GM12873 (cell line): ENCODE results near the gene CELF5.

ENCODE experiments used
- TF ChIP-seq, protein P1 (sequence below): IDR thresholded peaks from 2 replicates; pipeline ENCODE4 v1.5.1; 2012; ENCODE audit warnings: low read depth, mild to moderate bottlenecking, moderate library complexity, low read length, control low read depth; ENCODE audit not compliant: insufficient read depth; ENCODE audit errors: missing control alignments

The CELF5 gene

DNA sequence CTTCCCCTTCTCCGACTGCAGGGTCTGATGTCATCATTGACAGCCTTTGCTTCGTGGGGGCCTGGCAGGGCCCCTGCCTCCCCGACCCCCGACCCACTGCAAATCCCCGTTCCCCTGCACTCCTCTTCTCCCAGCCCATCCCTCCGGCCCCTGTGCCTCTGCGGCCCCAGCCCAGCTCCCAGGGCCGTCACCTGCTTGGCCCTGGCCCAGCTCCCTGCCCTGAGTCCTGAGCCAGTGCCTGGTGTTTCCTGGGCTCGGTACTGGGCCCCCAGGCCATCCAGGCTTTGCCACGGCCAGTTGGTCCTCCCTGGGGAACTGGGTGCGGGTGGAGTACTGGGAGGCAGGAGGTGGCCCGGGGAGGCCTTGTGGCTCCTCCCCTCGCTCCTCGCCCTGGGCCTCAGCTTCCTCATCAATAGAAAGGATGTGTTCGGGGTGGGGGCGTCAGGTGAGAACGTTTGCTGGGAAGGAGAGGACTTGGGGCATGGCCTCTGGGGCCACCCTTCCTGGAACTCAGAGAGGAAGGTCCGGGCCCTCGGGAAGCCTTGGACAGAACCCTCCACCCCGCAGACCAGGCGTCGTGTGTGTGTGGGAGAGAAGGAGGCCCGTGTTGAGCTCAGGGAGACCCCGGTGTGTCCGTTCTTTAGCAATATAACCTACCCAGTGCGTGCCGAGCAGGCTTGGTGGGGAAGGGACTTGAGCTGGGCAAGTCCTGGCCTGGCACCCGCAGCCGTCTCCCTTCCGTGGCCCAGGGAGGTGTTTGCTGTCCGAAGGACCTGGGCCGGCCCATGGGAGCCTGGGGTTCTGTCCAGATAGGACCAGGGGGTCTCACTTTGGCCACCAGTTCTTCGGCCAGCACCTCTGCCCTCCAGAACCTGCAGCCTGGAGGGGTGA, 15.9 kb upstream of the CELF5 start:
- TF ChIP-seq, protein P1, sequence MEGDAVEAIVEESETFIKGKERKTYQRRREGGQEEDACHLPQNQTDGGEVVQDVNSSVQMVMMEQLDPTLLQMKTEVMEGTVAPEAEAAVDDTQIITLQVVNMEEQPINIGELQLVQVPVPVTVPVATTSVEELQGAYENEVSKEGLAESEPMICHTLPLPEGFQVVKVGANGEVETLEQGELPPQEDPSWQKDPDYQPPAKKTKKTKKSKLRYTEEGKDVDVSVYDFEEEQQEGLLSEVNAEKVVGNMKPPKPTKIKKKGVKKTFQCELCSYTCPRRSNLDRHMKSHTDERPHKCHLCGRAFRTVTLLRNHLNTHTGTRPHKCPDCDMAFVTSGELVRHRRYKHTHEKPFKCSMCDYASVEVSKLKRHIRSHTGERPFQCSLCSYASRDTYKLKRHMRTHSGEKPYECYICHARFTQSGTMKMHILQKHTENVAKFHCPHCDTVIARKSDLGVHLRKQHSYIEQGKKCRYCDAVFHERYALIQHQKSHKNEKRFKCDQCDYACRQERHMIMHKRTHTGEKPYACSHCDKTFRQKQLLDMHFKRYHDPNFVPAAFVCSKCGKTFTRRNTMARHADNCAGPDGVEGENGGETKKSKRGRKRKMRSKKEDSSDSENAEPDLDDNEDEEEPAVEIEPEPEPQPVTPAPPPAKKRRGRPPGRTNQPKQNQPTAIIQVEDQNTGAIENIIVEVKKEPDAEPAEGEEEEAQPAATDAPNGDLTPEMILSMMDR = no peak

DNA sequence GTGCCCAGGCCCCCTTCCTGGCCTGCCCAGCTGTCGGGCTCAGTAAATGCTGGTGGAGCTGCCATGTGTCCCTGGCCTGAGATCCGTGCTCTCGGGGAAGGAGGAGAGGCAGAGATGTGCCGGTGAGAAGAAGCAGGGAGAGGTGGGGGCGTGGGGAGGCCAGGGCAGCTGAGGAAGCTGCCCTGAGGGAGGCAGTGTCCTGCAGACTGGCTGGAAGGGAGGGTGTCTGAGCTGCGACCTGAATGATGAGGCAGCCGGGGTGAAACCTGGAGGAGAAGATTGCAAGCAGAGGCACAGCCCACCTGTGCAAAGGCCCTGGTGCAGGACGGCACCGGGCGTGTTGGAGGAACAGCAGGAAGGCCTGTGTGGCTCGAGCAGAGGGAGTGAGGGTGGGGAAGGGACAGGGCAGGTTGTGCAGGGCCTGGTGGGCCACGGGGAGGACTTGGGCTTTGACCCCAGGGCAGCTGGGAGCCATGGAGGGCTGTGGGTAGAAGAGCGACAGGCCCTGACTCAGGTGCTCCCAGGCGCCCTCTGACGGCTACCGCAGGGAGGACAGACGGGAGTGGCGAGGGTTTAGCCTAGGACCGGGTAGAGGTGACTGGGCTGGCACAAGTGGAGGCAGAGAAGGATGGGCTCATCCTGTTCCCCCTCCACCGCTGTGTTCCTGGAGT, 14.0 kb upstream of the CELF5 start:
- TF ChIP-seq, protein P1 = peak; percentile 91

DNA sequence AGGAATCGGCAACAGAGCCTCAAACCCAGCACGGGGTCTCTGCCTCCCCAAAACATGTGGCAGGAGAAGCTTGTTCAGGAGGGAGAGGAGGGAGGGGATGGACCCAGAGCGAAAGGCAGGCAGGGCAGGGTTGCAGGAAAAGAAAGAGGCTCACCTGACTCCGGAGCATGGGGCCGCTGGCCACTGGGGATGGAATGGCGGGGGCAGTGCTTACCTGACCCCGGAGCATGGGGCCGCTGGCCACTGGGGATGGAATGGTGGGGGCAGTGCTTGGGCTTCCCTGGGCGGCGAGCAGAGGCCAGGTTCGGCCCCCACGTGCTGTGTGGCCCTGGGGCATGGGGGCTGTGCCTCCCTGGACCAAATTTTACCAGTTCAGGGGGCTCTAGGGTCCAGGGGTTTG, 13.3 kb upstream of the CELF5 start:
- TF ChIP-seq, protein P1 = no peak

DNA sequence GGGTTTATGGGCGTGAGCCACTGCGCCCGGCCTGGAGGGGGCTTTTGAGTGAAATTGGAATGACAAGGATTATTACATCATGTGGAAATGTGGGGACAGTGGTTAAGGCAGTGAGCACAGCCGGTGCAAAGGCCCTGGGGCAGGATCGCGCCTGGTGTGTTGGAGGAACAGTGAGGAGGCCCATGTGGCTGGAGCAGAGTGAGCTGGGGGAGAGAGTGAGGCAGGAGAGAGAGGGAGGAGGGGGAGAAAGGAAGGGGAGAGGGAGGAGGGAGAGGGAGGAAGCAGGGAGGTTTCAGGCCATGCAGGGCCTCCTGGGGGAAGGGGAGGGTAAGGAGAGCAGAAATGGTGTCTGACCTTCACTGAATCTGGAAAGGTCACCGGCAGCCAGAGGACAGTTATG, 11.3 kb upstream of the CELF5 start:
- TF ChIP-seq, protein P1 = no peak

DNA sequence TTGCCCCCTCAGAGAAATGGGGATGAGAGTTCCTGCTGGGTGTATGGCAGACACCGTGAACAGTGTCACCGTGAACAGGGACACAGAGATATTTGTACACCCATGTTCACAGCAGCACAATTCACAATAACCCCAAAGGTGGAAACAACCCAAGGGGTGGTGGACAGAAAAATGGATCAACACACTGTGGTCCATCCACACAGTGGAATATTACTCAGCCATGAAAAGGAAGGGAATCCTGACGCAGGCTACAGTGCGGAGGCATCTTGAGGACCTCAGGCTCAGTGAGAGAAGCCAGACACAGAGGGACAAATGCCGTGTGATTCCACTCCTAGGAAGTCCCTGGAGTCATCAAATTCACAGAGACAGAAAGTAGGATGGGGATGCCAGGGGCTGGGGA, 7.6 kb upstream of the CELF5 start:
- TF ChIP-seq, protein P1 = no peak

DNA sequence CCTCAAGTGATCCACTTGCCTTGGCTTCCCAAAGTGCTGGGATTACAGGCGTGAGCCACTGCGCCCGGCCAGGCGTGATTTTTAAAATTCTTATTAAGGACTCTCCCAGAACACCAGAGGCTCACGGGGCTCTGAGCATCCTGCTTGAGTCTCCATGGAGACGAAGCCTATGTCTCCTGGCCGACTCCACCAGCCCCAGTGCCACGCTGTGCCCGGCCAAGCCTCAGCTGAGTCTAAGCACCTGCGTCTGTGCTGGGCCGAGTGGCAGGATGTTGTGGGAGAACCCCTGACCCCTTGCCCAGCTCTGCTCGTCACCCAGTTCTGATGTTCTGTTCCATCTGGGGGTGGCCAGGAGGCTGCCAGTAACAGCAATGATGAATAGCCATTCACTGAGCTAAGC, 3.9 kb upstream of the CELF5 start:
- TF ChIP-seq, protein P1 = no peak

DNA sequence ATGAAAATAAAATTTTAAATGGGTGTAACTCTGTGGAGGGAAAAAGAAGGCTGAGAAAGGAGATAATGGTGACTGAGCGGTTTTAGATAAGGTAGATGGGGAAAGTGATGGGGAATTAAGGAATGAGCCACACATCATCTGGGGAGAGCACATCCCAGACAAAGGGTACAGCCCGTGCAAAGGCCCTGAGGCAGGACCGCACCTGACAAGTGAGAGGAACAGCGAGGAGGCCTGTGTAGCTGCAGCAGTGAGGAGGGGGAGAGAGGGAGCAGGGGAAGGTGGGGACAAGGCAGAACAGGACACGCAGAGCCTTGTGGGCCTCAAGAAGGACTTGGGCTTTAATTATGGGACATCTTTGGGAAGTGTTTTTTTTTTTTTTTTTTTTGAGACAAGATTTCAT, 1.8 kb upstream of the CELF5 start:
- TF ChIP-seq, protein P1 = no peak
